HG02852 (cell line): ENCODE measurements around the gene LRRC8E.

Experiments
- ATAC-seq: cut with Tn5 transposase; IDR thresholded peaks from one replicate; pipeline ENCODE4 v1.9.1; 2021; ENCODE audit warnings: mild to moderate bottlenecking, moderate library complexity; ENCODE audit not compliant: unreplicated experiment

LRRC8E gene

GRCh38 chr19:7918615-7919421 is 30.5 kb downstream of the LRRC8E start:
- ATAC-seq: no peak

GRCh38 chr19:7919610-7920518 is 31.6 kb downstream of the LRRC8E start, which contains the start of gene SNAPC2:
Gene SNAPC2, plus strand, starts transcription at chr19:7920338. Its CDS starts 29 bp downstream, at chr19:7920367.
- ATAC-seq: peak; percentile 58

GRCh38 chr19:7920519-7921301 is 32.4 kb downstream of the LRRC8E start:
- peak; percentile 42 for ATAC-seq

- ATAC-seq: no peak
These were observed 33.1 kb downstream of the LRRC8E start for GRCh38 chr19:7921302-7921966.

- ATAC-seq: no peak
These were observed 33.9 kb downstream of the LRRC8E start for GRCh38 chr19:7921967-7922835.

- no peak for ATAC-seq
These were observed 34.5 kb downstream of the LRRC8E start for GRCh38 chr19:7922836-7923195.

DNA sequence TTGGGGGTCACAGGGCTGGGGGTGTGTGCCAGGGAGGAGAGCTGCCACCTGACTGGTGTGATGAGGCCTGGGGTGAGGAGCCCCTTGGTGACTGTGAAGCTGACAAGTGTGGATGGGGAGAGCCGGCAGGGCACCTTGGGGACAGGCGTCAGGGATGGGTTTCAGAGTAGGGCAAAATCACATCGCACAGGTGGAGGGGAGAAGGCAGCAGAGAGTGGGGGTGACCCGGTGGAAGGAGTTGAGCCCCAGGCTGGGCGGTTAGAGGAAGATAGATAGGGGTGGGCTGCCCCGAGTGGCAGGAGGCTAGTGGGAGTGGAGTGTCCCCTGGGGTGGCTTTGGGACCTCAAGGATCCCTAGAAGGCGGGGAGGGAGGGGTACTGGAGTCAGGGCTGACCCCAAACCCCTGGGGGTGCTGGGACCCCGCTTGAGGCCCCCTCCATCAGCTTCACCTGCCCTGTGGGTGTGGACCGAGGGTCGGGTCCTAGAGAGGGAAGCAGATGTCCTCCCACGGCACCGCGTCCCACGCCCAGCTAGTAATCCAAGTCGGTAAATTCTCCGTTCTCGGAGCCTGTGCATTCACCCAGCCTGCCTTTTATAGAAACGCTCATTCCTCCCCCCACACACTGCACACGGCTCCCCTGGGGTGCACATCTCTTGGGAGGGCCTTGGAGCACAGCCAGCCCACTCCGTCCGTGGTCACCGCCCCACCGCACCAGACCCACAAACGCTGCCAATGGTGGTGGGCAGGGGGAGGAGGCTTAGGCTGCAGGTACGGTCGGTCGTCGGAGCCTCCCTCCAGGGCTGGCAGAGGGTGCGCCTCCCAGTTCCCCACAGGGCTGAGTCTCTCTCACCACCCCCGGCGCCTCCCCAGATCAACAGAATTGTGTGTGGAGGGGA is 35.2 kb downstream of the LRRC8E start:
- no peak for ATAC-seq

- no peak for ATAC-seq
These were observed 35.9 kb downstream of the LRRC8E start for GRCh38 chr19:7924241-7924640.

GRCh38 chr19:7924651-7925170 is 36.4 kb downstream of the LRRC8E start:
- no peak for ATAC-seq

GRCh38 chr19:7925171-7925851 is 37.0 kb downstream of the LRRC8E start:
- ATAC-seq: no peak

- ATAC-seq: no peak
These were observed 37.9 kb downstream of the LRRC8E start, which contains the start of gene CTXN1 for GRCh38 chr19:7926021-7926726. Gene CTXN1, minus strand, starts transcription at chr19:7926135. Its CDS starts 597 bp downstream, at chr19:7925538.

DNA sequence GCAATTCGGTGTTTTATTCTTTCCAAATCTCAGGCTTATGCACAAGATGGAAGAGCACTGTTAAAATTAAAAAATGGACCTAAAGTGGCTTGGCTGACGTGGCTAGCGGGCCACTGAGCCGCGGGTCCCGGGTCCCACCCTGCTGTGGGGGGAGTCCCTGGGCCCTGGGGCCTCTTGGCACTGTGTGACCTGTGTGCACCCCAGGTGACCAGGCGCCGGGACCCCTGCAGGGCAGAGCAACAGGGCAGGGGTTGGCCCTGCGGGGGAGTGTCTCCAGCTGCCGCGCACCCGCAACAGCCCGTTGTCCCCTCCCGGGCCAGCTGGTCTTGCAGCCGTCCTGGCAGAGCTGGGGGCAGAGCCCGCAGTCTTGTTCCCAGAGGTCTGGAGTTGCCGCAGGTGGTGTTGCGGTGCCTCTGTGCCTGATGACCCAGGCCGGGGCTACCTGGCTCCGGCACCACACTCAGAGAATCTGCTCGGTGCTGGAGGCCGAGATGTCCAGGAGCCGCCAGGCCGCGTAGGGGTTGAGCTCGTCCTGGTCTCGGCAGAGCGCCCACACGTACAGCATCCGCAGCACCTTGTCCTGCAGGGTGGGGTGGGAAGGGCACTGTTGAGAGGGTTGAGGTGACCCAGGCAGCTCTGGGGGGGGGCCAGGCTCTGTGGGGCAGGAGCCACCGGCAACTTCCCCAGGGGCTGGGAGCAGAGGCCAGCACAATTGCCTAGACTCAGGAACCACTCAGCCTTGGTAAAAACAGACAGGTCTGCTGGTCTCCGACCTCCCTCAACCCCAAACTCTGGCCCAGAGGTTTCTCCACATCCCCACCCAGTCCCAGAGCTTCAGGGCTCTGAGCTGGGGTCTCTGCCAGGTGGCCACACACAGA is 38.7 kb downstream of the LRRC8E start:
- no peak for ATAC-seq

DNA sequence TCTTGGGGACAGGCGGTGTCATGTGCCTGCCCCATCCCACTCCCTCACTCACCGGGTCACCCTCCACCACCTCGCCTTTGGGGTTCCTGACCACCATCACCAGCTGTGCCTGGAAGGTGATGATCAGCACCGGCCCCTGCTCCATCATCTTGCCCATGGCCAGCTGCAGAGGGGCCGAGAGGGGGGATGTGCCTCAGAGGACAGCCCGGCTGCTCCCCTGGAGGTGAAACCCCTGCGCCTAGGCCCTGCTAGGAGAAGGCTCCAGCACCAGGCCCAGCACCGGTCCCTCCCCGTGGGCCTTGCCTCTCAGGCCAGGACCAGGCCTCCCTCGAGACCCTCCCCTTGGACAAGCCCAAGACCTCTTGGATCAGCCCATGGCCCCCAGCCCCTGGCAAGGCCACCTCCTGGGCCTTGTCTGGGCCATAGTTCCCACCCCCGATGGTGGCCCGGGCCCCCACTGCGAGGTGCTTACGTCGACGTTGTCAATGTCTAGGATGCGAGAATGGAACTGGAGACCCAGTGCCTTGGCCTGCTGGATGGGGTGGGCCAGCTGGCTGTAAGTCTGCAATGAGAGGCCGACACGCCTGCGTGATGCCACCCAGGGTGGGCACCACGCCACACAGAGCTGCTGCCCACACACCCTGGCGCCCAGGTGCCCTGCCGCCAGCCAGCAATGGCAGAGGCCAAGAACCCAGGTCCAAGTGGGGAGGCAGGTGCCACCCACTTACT is 39.5 kb downstream of the LRRC8E start:
- no peak for ATAC-seq

DNA sequence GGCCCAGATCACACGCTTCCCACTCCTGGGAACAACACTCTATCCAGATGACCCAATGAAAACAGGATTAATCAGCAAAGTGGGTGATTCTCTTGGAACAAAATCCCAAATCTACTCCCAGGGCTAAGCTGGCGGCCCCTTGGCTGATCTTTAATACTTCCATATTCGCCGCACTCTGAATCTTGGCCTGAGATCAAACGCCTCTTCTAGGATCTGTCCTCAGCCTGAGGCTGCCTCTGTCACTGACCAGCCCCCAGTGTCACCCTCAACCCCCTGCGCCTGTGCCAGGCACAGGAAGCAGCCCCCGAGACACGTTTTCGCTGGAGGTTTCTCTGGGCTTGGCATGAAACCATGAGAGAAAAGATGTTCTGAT is 40.0 kb downstream of the LRRC8E start:
- no peak for ATAC-seq
